GM18508 (cell line): ENCODE data around the gene CTNND2.

ENCODE experiments used
- ATAC-seq: cut with Tn5 transposase; IDR thresholded peaks from one replicate; pipeline ENCODE4 v1.9.1; 2021; ENCODE audit warnings: moderate number of reproducible peaks; ENCODE audit not compliant: insufficient read depth, unreplicated experiment

CTNND2 gene

DNA sequence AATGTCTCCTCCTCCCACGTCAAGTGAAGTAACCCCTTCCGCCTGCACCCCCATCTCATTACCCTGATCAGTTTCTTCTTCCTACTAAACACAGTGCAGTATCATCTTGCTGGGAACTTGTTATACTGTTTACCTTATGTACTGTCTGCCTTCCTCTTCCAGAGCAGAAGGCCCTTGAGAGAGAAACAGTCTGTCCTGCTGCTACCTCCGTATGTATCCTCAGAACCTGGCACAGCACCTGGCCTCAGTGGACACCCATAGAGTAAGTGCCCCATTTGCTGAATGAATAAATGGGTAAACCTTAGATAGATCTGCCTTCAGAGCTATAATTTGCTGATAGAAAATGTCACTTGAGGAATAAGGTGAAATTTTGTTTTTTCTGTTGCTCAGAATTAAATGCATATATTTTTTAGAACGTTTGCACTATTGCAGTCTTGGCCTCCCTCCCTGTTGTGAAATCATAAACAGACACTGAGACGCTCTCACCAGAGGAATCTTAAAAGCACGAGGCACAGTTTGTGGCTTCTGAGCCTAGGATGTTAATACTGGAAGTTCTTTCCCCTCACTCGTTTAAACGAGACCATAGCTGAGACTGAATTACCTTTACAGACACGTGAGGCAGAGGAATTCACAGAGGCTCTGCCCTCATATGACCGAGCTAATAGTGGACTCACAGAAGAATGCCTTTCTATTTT lies 920.1 kb downstream of the CTNND2 start:
- no peak for ATAC-seq

DNA sequence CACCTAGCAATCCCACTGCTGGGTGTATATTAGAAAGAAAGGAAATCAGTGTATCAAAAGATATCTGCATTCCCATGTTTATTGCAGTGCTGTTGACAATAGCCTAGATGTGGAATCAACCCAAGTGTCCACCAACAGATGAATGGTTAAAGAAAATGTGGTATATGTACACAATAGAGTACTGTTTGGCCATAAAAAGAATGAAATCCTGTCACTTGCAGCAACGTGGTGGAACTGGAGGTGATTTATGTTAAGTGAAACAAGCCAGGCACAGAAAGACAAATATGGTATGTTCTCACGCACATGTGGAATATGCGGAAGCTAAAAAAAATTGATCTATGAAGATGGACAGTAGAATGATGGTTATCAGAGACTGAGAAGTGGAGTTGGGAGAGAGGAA lies 921.6 kb downstream of the CTNND2 start:
- ATAC-seq = no peak

- no peak for ATAC-seq
These were observed 922.3 kb downstream of the CTNND2 start for GRCh38 chr5:10981932-10982331.

DNA sequence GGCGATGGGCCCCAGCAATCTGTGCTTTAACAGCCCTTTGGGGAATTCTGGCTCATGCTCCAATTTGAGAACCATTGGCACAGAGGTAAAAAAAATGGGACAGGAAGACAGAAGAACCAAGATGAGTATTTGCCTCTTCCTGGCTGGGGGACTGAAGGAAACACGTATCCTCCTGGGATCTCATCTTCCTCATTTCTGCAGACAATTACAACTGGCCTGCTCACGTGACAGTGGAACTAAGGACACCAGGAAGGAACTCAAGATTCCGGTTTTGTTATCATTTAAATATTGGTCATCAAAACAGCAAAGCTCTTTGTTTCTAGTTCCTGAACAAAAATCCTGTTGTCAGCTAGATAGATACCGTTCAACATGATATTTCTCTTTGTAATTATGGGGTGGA lies 927.2 kb downstream of the CTNND2 start:
- no peak for ATAC-seq

- ATAC-seq = no peak
These were observed 928.3 kb downstream of the CTNND2 start for GRCh38 chr5:10975945-10976344.

DNA sequence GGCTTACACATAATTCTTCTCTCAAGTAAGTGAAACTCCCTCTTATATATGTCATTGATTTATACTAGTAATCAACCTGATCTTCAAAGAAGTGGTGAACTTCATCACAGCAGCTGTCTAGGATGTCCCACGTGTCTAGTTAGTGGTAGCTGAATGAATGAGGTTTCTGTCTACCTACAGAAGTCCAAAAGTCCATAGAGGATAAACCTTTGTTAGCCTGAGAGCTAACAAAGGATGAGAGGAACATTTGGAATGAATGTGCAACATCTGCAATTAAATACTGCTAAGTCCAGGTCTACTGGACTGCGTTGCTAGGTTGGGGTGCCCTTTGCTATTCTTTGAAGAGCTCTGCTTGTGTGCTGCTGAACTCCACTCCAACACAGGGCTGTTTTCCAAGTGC lies 929.4 kb downstream of the CTNND2 start:
- ATAC-seq = no peak

GRCh38 chr5:10973316-10973715 lies 930.9 kb downstream of the CTNND2 start:
- ATAC-seq = no peak

DNA sequence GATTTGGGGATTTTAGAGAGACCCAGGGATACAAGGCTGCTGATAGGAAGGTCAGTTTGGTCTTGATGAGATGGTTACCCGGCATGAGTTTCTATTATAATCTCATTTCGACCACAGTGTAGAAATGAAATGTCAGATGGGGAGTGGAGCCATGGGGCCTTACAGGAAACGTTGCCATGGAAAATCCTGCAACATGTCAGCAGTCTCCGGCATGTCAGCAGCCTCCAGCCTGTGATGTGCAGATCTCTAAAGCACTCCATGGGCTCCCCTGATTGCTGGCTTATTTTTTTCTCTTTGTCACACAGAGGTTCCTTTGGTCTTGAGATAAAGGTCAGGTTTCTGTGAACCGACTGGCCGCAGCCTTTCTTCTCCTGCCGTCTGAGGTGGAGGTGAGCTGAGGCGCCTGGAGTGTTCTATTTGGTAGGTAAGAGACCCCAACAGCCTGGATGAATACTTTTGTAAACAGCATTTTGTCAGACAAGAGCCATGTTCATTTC lies 934.5 kb downstream of the CTNND2 start:
- no peak for ATAC-seq

- no peak for ATAC-seq
These were observed 939.4 kb downstream of the CTNND2 start for GRCh38 chr5:10964806-10965205.

- no peak for ATAC-seq
These were observed 945.5 kb downstream of the CTNND2 start for GRCh38 chr5:10958728-10959127.

GRCh38 chr5:10949856-10950630 lies 954.2 kb downstream of the CTNND2 start:
- ATAC-seq = no peak

DNA sequence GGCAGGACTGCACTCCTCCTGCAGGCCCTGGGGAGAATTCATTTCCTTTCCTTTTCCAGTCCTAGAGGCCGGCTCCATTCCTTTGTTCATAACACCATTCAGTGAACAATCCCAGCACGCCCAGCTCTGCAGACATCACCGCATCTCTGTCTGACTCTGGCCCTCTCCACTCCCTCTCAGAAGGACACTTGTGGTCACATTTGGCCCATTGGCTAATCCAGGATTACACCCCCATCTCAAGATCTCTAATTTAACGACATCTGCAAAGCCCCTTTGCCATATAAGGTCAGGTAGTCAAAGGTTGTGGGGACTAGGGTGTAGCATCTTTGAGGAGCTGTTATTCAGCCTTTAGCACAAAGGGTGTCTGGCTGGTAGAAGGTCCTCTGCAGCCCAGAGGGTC lies 958.2 kb downstream of the CTNND2 start:
- ATAC-seq = no peak

DNA sequence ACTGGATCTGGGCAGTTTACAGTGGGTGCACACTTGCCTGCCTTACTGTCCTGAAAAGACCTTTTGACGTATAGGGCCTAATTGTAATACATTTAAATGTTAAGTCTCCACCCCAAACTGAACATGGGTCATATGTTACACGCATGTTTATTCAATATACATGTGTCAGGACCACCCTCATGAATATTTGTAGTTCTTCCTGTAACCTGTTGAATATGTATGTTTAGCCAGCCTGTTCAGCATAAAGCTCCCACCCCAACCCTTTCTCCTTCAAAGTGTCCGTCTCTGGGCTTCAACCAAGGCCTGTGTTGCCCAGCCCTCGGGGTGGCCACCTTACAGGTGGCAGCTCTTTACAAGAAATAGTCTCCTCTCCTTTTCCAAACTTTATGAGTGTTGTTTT lies 962.3 kb downstream of the CTNND2 start:
- ATAC-seq = no peak

GRCh38 chr5:10936081-10936855 lies 968.0 kb downstream of the CTNND2 start:
- no peak for ATAC-seq

DNA sequence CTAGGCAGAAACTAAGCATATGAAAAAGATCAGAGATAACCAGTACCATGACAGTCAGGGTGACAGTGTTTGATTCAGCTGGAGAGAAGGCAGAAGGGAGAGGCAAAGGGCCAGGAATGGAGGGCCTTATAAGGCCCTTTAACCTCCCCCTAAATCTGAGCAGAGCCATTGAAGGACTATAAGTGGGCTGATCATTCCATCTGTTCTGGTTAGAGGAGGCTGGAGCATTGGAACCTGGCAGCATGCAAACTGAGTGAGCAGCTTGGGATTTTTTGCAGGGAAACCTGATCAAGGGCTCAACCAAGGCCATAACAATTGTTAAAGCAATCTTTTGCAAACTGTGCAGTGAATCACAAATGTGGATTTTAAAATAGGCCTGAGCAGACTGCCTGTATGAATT lies 968.7 kb downstream of the CTNND2 start:
- no peak for ATAC-seq

DNA sequence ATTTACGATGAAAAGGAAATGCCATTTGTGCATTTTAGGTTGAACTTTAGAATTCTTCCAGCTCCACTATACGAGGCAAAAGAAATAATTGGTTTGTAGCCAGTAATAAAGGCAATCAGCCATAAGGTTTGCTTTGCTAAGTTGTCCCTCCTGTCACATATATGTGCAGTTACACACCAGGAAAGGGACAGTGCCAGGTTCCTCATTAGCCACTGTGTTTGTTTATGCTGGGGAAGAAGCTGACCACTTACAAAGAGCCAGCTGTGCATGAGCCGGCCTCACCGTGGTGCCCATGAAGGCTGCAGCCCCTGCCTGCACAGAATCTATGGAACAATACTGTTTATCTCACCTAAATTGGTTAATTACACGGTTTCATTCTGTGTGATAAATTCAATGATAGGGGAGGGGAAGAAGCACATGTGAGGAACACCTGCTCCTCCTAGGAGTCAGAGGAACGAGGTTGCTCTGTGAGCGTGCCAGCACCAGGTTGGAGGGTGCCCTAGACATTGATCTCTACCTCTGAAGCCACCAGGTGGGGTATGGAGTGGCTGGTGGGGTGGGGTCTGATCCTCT lies 969.4 kb downstream of the CTNND2 start:
- no peak for ATAC-seq

GRCh38 chr5:10933121-10933520 lies 971.1 kb downstream of the CTNND2 start:
- no peak for ATAC-seq

GRCh38 chr5:10932426-10932825 lies 971.8 kb downstream of the CTNND2 start:
- no peak for ATAC-seq

DNA sequence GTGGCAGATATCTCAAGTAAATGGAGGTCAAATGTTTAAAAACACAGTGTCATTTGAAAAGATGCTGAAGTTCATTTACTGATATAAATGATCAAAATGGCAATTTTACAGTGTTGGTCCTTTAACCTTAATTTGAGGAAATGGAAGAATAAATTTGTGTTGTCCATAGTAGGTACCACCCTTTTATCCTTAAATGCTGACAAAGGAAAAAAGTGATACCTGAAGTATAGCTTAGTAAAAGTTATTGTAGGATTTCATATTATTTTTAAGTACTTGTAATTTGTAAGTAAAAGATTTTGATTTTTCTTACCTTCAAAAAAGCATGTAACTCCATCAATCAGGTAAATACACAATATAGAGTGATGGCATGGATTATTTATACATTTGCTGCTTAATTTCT lies 976.6 kb downstream of the CTNND2 start:
- ATAC-seq = no peak

DNA sequence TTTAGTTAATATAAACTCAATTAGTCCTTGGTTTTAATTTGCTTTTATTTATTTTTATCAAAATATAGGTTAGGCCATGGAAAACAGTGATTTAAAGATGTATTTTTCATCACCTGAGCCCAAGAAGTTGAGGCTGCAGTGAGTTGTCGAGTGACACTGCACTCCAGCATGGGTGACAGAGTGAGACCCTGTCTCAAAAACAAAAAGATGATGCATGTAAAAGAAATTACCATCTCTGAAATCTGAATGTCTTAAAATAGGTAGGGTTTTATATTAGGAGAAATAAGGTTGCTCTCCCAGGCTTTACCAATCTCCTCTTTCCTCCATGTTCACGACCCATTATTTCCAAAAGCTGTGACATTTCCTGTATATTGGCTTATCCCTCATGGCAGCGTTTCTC lies 980.9 kb downstream of the CTNND2 start:
- no peak for ATAC-seq
